Heart right ventricle (tissue), 16 donors: ENCODE data around the gene CSTF1. TPM values are rescaled to one million over a fixed set of nuclear protein-coding genes. Genes with fewer than 3 reads are reported as not detected.
A peak's percentile ranks its signal among the peaks of the same experiment; 100 is the strongest.
"Not testable (repeated sequence)": the region's sequence is repeated elsewhere in the genome, so short reads cannot be mapped to it uniquely, and the experiment has no call there.

ENCODE experiments used
- ATAC-seq, 8 donors: fragments of 200-7000 bp; cut with Tn5 transposase; one replicate each; pipeline ENCODE4 v1.9.1; 2020; ENCODE audit warnings: mild to moderate bottlenecking in 8 of 8, moderate library complexity in 8 of 8, moderate number of reproducible peaks in 1 of 8
- DNase-seq, 2 donors: peaks; one replicate each; pipeline ENCODE4 v3.0.0-alpha.2; 2020
- H3K27ac ChIP-seq, 10 donors: fragments of 200-600 bp; sonication (generic) in 2 of 10; one replicate each; pipeline versions ENCODE4 v1.5.0 to v1.8.0; 2020 to 2022; ENCODE audit warnings: mild to moderate bottlenecking in 3 of 10
- H3K27me3 ChIP-seq, 7 donors: fragments of 200-600 bp; one replicate each; pipeline ENCODE4 v1.8.0; 2021 to 2022; ENCODE audit warnings: mild to moderate bottlenecking in 2 of 7
- H3K36me3 ChIP-seq, 9 donors: fragments of 200-600 bp; sonication (generic) in 1 of 9; one replicate each; pipeline versions ENCODE4 v1.5.0 to v1.8.0; 2020 to 2022; ENCODE audit warnings: mild to moderate bottlenecking in 2 of 9
- H3K4me1 ChIP-seq, 9 donors: fragments of 200-600 bp; sonication (generic) in 1 of 9; one replicate each; pipeline versions ENCODE4 v1.5.0 to v1.8.0; 2020 to 2022; ENCODE audit warnings: mild to moderate bottlenecking in 4 of 9
- H3K4me3 ChIP-seq, 10 donors: fragments of 200-600 bp; sonication (generic) in 2 of 10; one replicate each; pipeline versions ENCODE4 v1.5.0 to v1.8.0; 2020 to 2022; ENCODE audit warnings: mild to moderate bottlenecking in 7 of 10, moderate library complexity in 2 of 10
- H3K9me3 ChIP-seq, 11 donors: fragments of 200-600 bp in 10 of 11; sonication (generic) in 2 of 11; one replicate each; pipeline versions ENCODE4 v1.5.0 to v1.8.0; 2013 to 2022; ENCODE audit warnings: mild to moderate bottlenecking in 2 of 11, control low read depth in 1 of 11, moderate library complexity in 1 of 11
- CTCF ChIP-seq, 9 donors: fragments of 200-600 bp; sonication (generic) in 2 of 9; IDR thresholded peaks; one replicate each; pipeline versions ENCODE4 v1.5.0 to v1.8.0; 2021 to 2022; ENCODE audit warnings: antibody characterized with exemption in 9 of 9, mild to moderate bottlenecking in 5 of 9, moderate library complexity in 1 of 9
- WGBS, 2 donors: extraction: QIAGEN DNeasy Blood & Tissue Kit; methylation state at CpG; one replicate each; pipeline ENCODE4 v1.1.7; 2013; ENCODE audit warnings: inconsistent platforms in 1 of 2; 5-methylcytosine and 5-hydroxymethylcytosine counted together
- intact Hi-C, 10 donors: fragments of 100-400 bp; cut with DNase I; formaldehyde crosslinking; loops; one replicate each; pipeline versions ENCODE4 v1.11.1 to v1.14.2; 2022
- polyA plus RNA-seq, 2 donors: library from polyadenylated mRNA; stranded (reverse); fragments of 200-250 nt; gene quantifications; one replicate each; pipeline ENCODE4 v1.2.3, GENCODE V29; 2013
- total RNA-seq, 10 donors: library from RNA; stranded (reverse); fragmentation: NEBNext Ultra II Directional in 3 of 10; extraction: Animal tissue kit (Norgen Biotek cat#: 25700) in 3 of 10; gene quantifications; one replicate each; pipeline versions ENCODE4 v1.2.1 to v1.2.4, GENCODE V29; 2021 to 2023
- donor health status: Arrhythmogenic right ventricular cardiomyopathy.
- donor health status: ischemic (EF 13 %, LVEDD 7.1; RV severe dilation, severe dysfunction).
- donor health status: healthy with polysubstance abuse.
- donor health status: DM: no; HTN: yes; CAD: no.
- donor health status: DM: no; HTN: no; CAD: no.
- donor health status: ischemic (EF 25% LVEDD 6.9; RV normal size, moderate dysfunction).
- donor health status: ischemic (EF 25% LVEDD 5.7; RV mildly dilated, moderate dysfunction).
- donor health status: healthy.
- donor health status: DM: yes; HTN: yes; CAD: no.
- donor health status: Ischemic cardiomyopathy.
- donor health status: ischemic (EF 35%, LVEDD 5.7; RV mildly dilated, moderate dysfunction).
- donor health status: nonischemic (EF 11% LVEDD 7.7; RV severe dilation, severe dysfunction).
- donor health status: DM: yes; HTN: yes; CAD: no.
- donor health status: PGD.
- donor health status: ischemic (EF 29% LVEDD 5.4; RV normal size, mild dysfunction).
- donor health status: nonischemic (EF 23%, LVEDD 6.1; RV moderate dilation, normal function).

CSTF1 gene
- total and polyA plus RNA-seq, 12 donors: 3.7 to 23.7 (median 20.7) TPM

- Histone ChIP-seq H3K27ac (no peak overlapping the region), H3K9me3 (no peaks in the 10 kb centered on the region), H3K4me1 (peaks cover 0 to 11% (median 5%) of the 10 kb centered on the region in 9 donors), H3K36me3 (peaks cover 0 to 100% (median 69%) of the 10 kb centered on the region in 9 donors), H3K4me3 (no peak overlapping the region), H3K27me3 (no peaks in the 10 kb centered on the region)
- TF ChIP-seq CTCF (IDR thresholded peaks at IDR 0.05): peak; percentile 65 to 92 (median 86)
- ATAC-seq: peak in 5 of 8 donors; percentile 53 to 78 (median 68)
- peak in 1 of 2 donors; percentile 71 for DNase-seq
- intact Hi-C loops: loop anchor here in 1 of 10 donors (10.0 kb wide), 1 partner anchor 175 kb away; no protein-coding TSS in a partner anchor
Observed at GRCh38 chr20:56400001-56400640, 7.7 kb downstream of the CSTF1 start.

GRCh38 chr20:56403465-56403864, 11.0 kb downstream of the CSTF1 start:
- DNase-seq (no peak), ATAC-seq (no peak)
- WGBS, 2 donors: 91 to 93% methylated on average over 26 of the region's 26 CpGs
- Histone ChIP-seq H3K4me3 (no peak overlapping the region), H3K27me3 (no peaks in the 10 kb centered on the region), H3K36me3 (peaks cover 0 to 99% (median 44%) of the 10 kb centered on the region in 9 donors), H3K4me1 (peaks cover 0 to 28% (median 6%) of the 10 kb centered on the region in 9 donors), H3K27ac (no peak overlapping the region), H3K9me3 (no peaks in the 10 kb centered on the region)
- no peak for TF ChIP-seq CTCF (IDR thresholded peaks at IDR 0.05)
- intact Hi-C loops: loop anchor here in 1 of 10 donors (10.0 kb wide), 1 partner anchor 171 kb away; no protein-coding TSS in a partner anchor

DNA sequence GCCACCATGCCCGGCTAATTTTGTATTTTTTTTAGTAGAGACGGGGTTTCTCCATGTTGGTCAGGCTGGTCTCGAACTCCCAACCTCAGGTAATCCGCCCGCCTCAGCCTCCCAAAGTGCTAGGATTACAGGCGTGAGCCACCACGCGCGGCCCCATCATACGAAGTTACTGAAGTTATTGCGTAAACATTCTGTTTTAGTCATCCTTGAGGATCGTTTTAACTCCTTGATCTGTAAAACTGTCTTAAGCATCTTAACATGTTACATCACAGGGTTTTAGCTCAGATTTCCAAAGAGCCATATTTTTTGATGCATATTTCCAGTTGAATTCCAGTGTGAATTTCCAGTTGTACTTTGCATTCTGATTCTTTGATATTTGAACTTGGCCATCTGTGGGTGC, 12.9 kb downstream of the CSTF1 start:
- intact Hi-C loops: loop anchor here in 2 of 10 donors (5.0 to 10.0 kb wide), 2 partner anchors 62 to 169 kb away; partner anchors contain the start of gene RTF2 (in 1 of the 2)
- not testable (repeated sequence) for H3K4me3 ChIP-seq, DNase-seq, H3K27me3 ChIP-seq, ATAC-seq, H3K9me3 ChIP-seq, H3K27ac ChIP-seq
- Histone ChIP-seq H3K36me3 (peaks cover 0 to 89% (median 33%) of the 10 kb centered on the region in 9 donors), H3K4me1 (peaks cover 3 to 37% (median 22%) of the 10 kb centered on the region in 9 donors)
- WGBS, 2 donors: 95 to 96% methylated on average over 12 of the region's 12 CpGs

DNA sequence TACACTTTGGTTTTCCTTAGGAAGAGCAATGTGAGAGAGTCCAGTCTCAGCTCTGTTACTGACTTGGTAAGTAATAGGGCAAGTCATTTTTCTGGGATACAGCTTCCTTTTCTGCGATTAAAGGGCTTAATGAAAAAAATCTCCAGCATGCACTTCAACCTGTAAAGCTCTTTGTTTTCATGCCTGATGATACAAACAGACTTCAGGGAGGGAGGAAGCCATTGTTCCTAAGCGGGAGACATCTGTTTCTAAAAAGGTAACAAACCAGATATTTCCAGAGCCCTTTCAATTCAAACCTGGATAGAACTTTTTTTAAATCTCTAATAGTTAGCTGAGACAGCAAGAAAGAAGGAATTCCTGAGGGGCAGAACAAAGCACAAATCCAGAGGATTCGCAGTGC, 14.5 kb downstream of the CSTF1 start:
- no peak for TF ChIP-seq CTCF (IDR thresholded peaks at IDR 0.05)
- H3K9me3 ChIP-seq: no peaks in the 10 kb centered on the region
- H3K4me3 ChIP-seq: no peak overlapping the region
- H3K4me1 ChIP-seq: peaks cover 3 to 51% (median 34%) of the 10 kb centered on the region in 9 donors
- 73 to 80% methylated on average over 3 of the region's 3 CpGs for WGBS, 2 donors
- no peaks in the 10 kb centered on the region for H3K27me3 ChIP-seq
- ATAC-seq (peak in 6 of 8 donors; percentile 19 to 74 (median 51)), DNase-seq (no peak)
- intact Hi-C loops: loop anchor here in 2 of 10 donors (5.0 to 10.0 kb wide), 2 partner anchors 60 to 168 kb away; partner anchors contain the start of gene RTF2 (in 1 of the 2)
- peak overlapping the region; percentile 9 to 75 (median 64) for H3K27ac ChIP-seq
- H3K36me3 ChIP-seq: peaks cover 0 to 74% (median 33%) of the 10 kb centered on the region in 9 donors
